Fibroblast of lung (primary cell): ENCODE results near the gene LCAT.

Experiments used
- EZH2 ChIP-seq: IDR thresholded peaks from 2 replicates; pipeline ENCODE4 v1.5.1; 2012; ENCODE audit warnings: low read length, control low read depth, mild to moderate bottlenecking; ENCODE audit errors: missing control alignments
- TF ChIP-seq, protein P1 (sequence below), 2 donors: IDR thresholded peaks in 1 of 2; conservative IDR thresholded peaks in 1 of 2; 1 replicate in 1 of 2; 2 replicates in 1 of 2; pipeline ENCODE4 v1.5.1; 2011 to 2012; ENCODE audit warnings: low read length in 2 of 2, control low read depth in 1 of 2, inconsistent platforms in 1 of 2, low read depth in 1 of 2, mild to moderate bottlenecking in 1 of 2

DNA sequence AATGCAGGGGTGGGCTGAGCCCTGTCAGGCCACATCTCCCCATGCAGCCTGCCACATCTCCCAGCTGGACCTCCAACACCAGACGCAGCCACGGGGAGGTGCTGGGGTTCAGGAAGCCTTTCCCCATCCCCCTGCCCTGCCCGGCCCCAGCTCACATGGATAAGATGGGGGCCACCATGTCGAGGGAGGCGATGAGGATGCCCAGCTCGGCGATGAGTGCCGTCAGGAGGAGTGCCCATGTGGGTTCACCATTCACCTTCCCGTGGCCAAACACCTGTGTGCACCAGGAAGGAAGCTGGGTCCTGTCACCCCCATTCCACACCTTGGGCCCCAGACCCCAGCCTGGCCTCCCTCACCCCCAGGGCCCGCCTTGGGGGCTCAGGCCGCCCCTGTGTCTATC, 5.7 kb upstream of the LCAT start:
- no peak for TF ChIP-seq EZH2
- TF ChIP-seq, protein P1, sequence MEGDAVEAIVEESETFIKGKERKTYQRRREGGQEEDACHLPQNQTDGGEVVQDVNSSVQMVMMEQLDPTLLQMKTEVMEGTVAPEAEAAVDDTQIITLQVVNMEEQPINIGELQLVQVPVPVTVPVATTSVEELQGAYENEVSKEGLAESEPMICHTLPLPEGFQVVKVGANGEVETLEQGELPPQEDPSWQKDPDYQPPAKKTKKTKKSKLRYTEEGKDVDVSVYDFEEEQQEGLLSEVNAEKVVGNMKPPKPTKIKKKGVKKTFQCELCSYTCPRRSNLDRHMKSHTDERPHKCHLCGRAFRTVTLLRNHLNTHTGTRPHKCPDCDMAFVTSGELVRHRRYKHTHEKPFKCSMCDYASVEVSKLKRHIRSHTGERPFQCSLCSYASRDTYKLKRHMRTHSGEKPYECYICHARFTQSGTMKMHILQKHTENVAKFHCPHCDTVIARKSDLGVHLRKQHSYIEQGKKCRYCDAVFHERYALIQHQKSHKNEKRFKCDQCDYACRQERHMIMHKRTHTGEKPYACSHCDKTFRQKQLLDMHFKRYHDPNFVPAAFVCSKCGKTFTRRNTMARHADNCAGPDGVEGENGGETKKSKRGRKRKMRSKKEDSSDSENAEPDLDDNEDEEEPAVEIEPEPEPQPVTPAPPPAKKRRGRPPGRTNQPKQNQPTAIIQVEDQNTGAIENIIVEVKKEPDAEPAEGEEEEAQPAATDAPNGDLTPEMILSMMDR (conservative IDR thresholded peaks at IDR 0.05 in 1 of 2, IDR thresholded peaks at IDR 0.05 in 1 of 2; ENCODE audit: low read depth in 1 of 2, low read length in 2 of 2): no peak
